ENCODE measurements around the gene ARPIN. TPM values are rescaled to one million over a fixed set of nuclear protein-coding genes. Genes with fewer than 3 reads are reported as not detected.

Gene ARPIN
- total and polyA plus RNA-seq, 2 experiments from 2014 or later = 0.79 to 2.8 TPM

DNA sequence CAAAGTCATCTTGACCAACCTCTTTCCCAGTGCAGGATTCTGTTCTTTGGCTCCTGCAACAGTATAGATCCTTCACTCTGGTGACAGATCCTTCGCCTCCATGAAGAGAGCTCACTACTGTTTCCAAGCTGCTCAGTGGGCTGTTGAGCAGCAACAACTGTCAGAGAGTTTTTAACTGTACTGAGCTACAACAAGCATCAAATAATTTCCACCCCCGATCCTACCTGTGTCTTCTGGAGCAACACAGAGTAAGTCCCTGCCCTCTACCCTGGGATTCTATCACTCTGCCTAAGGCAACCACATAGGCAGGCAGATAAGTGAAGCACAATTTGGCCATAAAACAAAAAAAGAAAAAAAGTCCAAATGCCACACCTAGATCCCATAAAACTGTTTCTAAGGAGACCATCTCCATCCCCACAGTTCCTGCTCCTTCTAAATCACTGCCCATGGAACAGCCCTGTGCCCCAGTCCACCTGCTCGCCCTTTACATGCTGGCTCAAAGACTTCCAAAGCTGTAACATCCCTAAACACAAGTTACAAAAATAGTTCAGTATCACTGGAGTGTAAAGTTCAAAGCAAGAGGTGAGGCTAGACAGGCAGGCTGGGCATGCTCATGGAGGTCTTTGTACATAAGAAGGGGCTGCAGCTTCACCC, 60.3 kb downstream of the ARPIN start:
- no peaks in the 10 kb centered on the region; the same call in 1 of the 2 replicates for H3K79me2 ChIP-seq (replicated peaks; ENCODE audit: insufficient read depth)
- no peaks in the 10 kb centered on the region for H3K4me1 Mint-ChIP-seq
- TF ChIP-seq, protein P1, sequence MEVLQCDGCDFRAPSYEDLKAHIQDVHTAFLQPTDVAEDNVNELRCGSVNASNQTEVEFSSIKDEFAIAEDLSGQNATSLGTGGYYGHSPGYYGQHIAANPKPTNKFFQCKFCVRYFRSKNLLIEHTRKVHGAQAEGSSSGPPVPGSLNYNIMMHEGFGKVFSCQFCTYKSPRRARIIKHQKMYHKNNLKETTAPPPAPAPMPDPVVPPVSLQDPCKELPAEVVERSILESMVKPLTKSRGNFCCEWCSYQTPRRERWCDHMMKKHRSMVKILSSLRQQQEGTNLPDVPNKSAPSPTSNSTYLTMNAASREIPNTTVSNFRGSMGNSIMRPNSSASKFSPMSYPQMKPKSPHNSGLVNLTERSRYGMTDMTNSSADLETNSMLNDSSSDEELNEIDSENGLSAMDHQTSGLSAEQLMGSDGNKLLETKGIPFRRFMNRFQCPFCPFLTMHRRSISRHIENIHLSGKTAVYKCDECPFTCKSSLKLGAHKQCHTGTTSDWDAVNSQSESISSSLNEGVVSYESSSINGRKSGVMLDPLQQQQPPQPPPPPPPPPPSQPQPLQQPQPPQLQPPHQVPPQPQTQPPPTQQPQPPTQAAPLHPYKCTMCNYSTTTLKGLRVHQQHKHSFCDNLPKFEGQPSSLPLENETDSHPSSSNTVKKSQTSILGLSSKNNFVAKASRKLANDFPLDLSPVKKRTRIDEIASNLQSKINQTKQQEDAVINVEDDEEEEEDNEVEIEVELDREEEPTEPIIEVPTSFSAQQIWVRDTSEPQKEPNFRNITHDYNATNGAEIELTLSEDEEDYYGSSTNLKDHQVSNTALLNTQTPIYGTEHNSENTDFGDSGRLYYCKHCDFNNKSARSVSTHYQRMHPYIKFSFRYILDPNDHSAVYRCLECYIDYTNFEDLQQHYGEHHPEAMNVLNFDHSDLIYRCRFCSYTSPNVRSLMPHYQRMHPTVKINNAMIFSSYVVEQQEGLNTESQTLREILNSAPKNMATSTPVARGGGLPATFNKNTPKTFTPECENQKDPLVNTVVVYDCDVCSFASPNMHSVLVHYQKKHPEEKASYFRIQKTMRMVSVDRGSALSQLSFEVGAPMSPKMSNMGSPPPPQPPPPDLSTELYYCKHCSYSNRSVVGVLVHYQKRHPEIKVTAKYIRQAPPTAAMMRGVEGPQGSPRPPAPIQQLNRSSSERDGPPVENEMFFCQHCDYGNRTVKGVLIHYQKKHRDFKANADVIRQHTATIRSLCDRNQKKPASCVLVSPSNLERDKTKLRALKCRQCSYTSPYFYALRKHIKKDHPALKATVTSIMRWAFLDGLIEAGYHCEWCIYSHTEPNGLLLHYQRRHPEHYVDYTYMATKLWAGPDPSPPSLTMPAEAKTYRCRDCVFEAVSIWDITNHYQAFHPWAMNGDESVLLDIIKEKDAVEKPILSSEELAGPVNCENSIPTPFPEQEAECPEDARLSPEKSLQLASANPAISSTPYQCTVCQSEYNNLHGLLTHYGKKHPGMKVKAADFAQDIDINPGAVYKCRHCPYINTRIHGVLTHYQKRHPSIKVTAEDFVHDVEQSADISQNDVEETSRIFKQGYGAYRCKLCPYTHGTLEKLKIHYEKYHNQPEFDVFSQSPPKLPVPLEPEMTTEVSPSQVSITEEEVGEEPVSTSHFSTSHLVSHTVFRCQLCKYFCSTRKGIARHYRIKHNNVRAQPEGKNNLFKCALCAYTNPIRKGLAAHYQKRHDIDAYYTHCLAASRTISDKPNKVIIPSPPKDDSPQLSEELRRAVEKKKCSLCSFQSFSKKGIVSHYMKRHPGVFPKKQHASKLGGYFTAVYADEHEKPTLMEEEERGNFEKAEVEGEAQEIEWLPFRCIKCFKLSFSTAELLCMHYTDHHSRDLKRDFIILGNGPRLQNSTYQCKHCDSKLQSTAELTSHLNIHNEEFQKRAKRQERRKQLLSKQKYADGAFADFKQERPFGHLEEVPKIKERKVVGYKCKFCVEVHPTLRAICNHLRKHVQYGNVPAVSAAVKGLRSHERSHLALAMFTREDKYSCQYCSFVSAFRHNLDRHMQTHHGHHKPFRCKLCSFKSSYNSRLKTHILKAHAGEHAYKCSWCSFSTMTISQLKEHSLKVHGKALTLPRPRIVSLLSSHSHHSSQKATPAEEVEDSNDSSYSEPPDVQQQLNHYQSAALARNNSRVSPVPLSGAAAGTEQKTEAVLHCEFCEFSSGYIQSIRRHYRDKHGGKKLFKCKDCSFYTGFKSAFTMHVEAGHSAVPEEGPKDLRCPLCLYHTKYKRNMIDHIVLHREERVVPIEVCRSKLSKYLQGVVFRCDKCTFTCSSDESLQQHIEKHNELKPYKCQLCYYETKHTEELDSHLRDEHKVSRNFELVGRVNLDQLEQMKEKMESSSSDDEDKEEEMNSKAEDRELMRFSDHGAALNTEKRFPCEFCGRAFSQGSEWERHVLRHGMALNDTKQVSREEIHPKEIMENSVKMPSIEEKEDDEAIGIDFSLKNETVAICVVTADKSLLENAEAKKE (CRISPR knock-in tag; IDR thresholded peaks at IDR 0.05) = no peak
- peaks cover 6% of the 10 kb centered on the region for H3K27me3 Mint-ChIP-seq (ENCODE audit: insufficient read depth, low read depth, poor library complexity)
- peaks cover 2% of the 10 kb centered on the region for H3K36me3 ChIP-seq (ENCODE audit: insufficient read depth)
- DNase-seq (ENCODE audit: low spot score) (no peak), ATAC-seq (no peak)
- H3K4me2 ChIP-seq = no peak overlapping the region
- no peaks in the 10 kb centered on the region for H3K9me2 ChIP-seq (ENCODE audit: insufficient read depth)
- no peak overlapping the region for H3K4me3 ChIP-seq
- no peak overlapping the region for H3K27ac Mint-ChIP-seq
- peaks cover 49% of the 10 kb centered on the region for H3K36me3 Mint-ChIP-seq (ENCODE audit: low read depth)
- H3K27ac ChIP-seq (ENCODE audit: low read depth) = no peak overlapping the region
- no peaks in the 10 kb centered on the region; the same call in 1 of the 2 replicates for H4K20me1 ChIP-seq (replicated peaks; ENCODE audit: insufficient read depth)
- no peaks in the 10 kb centered on the region for H3F3A ChIP-seq (replicated peaks; ENCODE audit: low read depth)
- H3K4me3 Mint-ChIP-seq = no peak overlapping the region
- no peak overlapping the region for H2AFZ ChIP-seq
- H3K9me3 Mint-ChIP-seq = peaks cover 17% of the 10 kb centered on the region
- H3K4me1 ChIP-seq (ENCODE audit: insufficient read depth) = no peaks in the 10 kb centered on the region
- no peaks in the 10 kb centered on the region for H3K27me3 ChIP-seq (ENCODE audit: insufficient read depth)

DNA sequence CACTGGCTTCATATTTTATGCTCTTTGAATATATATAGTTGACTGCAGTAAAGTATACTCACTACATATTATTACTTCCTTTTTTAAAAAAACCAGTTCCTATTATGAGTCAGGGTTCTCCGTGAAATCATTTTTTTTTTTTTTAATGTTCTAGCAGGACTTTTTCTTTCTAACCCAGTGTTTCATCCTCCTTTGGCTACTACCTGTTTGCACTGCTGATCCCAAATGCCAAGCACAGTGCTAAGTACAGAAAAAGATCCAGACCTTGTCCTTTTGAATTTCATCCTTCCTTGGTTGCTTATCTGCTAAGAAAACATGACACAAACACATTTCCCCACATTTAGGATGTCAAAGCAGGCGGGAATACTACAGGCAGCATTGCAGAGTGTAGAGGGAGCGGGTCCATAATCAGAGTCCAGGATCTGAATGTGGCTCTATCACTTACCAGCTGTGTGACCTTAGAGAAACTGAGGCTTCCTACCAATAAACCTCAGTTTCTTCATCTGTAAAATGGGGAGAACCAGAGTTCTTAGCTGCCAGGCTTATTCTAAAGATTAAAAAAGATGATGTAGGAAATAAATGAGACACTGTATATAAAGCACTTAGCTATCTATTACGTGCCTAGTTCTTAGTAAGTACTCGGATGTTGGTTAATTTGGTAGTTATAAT, 60.9 kb downstream of the ARPIN start:
- Histone ChIP-seq H3K4me2 (no peak overlapping the region), H3K4me1 (ENCODE audit: insufficient read depth) (no peaks in the 10 kb centered on the region), H3K27ac (ENCODE audit: low read depth) (no peak overlapping the region), H3K9me2 (ENCODE audit: insufficient read depth) (no peaks in the 10 kb centered on the region), H3K36me3 (ENCODE audit: insufficient read depth) (peaks cover 2% of the 10 kb centered on the region), H4K20me1 (replicated peaks; ENCODE audit: insufficient read depth) (no peaks in the 10 kb centered on the region; the same call in 1 of the 2 replicates), H3K4me3 (no peak overlapping the region), H3K79me2 (replicated peaks; ENCODE audit: insufficient read depth) (no peaks in the 10 kb centered on the region; the same call in 1 of the 2 replicates), H3F3A (replicated peaks; ENCODE audit: low read depth) (no peaks in the 10 kb centered on the region), H3K27me3 (ENCODE audit: insufficient read depth) (no peaks in the 10 kb centered on the region), H2AFZ (no peak overlapping the region)
- Mint-ChIP-seq H3K4me3 (no peak overlapping the region), H3K27me3 (ENCODE audit: insufficient read depth, low read depth, poor library complexity) (peaks cover 6% of the 10 kb centered on the region), H3K9me3 (peaks cover 13% of the 10 kb centered on the region), H3K36me3 (ENCODE audit: low read depth) (peaks cover 44% of the 10 kb centered on the region), H3K4me1 (no peaks in the 10 kb centered on the region), H3K27ac (no peak overlapping the region)
- DNase-seq (ENCODE audit: low spot score) = no peak
- TF ChIP-seq CREB1 (CRISPR knock-in tag; IDR thresholded peaks at IDR 0.05; ENCODE audit: low read depth) (no peak), EZH2 (IDR thresholded peaks at IDR 0.05; ENCODE audit: low read depth, unreplicated experiment) (no peak)
- no peak for ATAC-seq
